ENCODE results near the gene PRR18. TPM values are rescaled to one million over a fixed set of nuclear protein-coding genes. Genes with fewer than 3 reads are reported as not detected.

The PRR18 gene
- total and polyA plus RNA-seq, 2 of the 13 experiments (the other 11 are each of a cell fraction or from before 2014, with no cell fraction given) = 0.04 TPM

DNA sequence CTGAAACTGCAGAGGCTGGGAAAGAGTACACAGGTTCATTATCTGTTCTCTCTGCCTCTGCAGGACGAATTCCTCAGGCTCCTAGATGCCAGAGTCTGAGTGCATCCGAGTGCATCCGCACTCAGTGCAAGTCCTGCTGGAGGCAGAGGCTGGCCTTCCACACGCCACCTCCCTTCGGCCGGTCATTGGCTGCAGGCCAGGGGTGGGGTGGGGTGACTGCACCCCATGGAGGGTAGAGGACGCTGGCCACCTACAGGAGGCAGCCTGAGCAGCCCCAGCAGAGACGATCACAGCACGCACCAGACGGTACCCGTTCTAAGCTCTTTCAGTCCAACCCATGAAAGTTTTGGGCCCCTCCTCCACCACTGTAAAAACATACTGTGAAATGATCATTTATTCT, 22.4 kb upstream of the PRR18 start (continued):
- TF ChIP-seq NRL (CRISPR knock-in tag; IDR thresholded peaks at IDR 0.05; ENCODE audit: borderline replicate concordance) (0 out of 2 replicates have a peak, but pooled peaks have one; percentile 72), ZNF3 (CRISPR knock-in tag; IDR thresholded peaks at IDR 0.05) (no peak), FIP1L1 (IDR thresholded peaks at IDR 0.05; ENCODE audit: borderline replicate concordance, insufficient read depth, low read depth, low read length) (no peak), ZNF234 (CRISPR knock-in tag; conservative IDR thresholded peaks at IDR 0.05) (no peak), ZNF552 (CRISPR knock-in tag; IDR thresholded peaks at IDR 0.05; ENCODE audit: borderline replicate concordance) (no peak), ZNF350 (CRISPR knock-in tag; IDR thresholded peaks at IDR 0.05; ENCODE audit: borderline replicate concordance, low read depth) (peak; percentile 82), NR2F6 (IDR thresholded peaks at IDR 0.05) (no peak), NR2F6 (CRISPR knock-in tag; IDR thresholded peaks at IDR 0.05) (peak; percentile 54; the same call in 1 of the 2 replicates), ZNF619 (CRISPR knock-in tag; IDR thresholded peaks at IDR 0.05) (peak; percentile 84; the same call in 1 of the 2 replicates), NR2F1 (CRISPR knock-in tag; IDR thresholded peaks at IDR 0.05) (peak in 1 of 2 experiments; percentile 28; a peak in 1 of 4 replicates), MEF2D (CRISPR knock-in tag; IDR thresholded peaks at IDR 0.05) (no peak; the same call in 1 of the 2 replicates), AGO1 (IDR thresholded peaks at IDR 0.05; ENCODE audit: low read depth, low read length, poor library complexity, severe bottlenecking) (peak; percentile 49), GPN1 (CRISPR knock-in tag; IDR thresholded peaks at IDR 0.05; ENCODE audit: borderline replicate concordance) (no peak), GATAD1 (CRISPR knock-in tag; IDR thresholded peaks at IDR 0.05) (peak; percentile 40; the same call in 1 of the 2 replicates), AHR (CRISPR knock-in tag; IDR thresholded peaks at IDR 0.05) (peak; percentile 38; the same call in 1 of the 2 replicates), ZNF816 (CRISPR knock-in tag; IDR thresholded peaks at IDR 0.05; ENCODE audit: borderline replicate concordance) (no peak), ISX (CRISPR knock-in tag; conservative IDR thresholded peaks at IDR 0.05) (no peak), ZNF569 (CRISPR knock-in tag; IDR thresholded peaks at IDR 0.05; ENCODE audit: borderline replicate concordance) (no peak), ZKSCAN1 (IDR thresholded peaks at IDR 0.05; ENCODE audit: low read length) (no peak), RAD51 (IDR thresholded peaks at IDR 0.05; ENCODE audit: borderline replicate concordance) (no peak), WIZ (CRISPR knock-in tag; IDR thresholded peaks at IDR 0.05) (no peak), ZNF138 (CRISPR knock-in tag; IDR thresholded peaks at IDR 0.05; ENCODE audit: low read depth) (no peak), PHF5A (CRISPR knock-in tag; IDR thresholded peaks at IDR 0.05; ENCODE audit: low read depth, unreplicated experiment) (peak; percentile 69)
- TF ChIP-seq, protein P1, sequence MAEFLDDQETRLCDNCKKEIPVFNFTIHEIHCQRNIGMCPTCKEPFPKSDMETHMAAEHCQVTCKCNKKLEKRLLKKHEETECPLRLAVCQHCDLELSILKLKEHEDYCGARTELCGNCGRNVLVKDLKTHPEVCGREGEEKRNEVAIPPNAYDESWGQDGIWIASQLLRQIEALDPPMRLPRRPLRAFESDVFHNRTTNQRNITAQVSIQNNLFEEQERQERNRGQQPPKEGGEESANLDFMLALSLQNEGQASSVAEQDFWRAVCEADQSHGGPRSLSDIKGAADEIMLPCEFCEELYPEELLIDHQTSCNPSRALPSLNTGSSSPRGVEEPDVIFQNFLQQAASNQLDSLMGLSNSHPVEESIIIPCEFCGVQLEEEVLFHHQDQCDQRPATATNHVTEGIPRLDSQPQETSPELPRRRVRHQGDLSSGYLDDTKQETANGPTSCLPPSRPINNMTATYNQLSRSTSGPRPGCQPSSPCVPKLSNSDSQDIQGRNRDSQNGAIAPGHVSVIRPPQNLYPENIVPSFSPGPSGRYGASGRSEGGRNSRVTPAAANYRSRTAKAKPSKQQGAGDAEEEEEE (CRISPR knock-in tag; IDR thresholded peaks at IDR 0.05; ENCODE audit: borderline replicate concordance) = no peak
- TF ChIP-seq, protein P2, sequence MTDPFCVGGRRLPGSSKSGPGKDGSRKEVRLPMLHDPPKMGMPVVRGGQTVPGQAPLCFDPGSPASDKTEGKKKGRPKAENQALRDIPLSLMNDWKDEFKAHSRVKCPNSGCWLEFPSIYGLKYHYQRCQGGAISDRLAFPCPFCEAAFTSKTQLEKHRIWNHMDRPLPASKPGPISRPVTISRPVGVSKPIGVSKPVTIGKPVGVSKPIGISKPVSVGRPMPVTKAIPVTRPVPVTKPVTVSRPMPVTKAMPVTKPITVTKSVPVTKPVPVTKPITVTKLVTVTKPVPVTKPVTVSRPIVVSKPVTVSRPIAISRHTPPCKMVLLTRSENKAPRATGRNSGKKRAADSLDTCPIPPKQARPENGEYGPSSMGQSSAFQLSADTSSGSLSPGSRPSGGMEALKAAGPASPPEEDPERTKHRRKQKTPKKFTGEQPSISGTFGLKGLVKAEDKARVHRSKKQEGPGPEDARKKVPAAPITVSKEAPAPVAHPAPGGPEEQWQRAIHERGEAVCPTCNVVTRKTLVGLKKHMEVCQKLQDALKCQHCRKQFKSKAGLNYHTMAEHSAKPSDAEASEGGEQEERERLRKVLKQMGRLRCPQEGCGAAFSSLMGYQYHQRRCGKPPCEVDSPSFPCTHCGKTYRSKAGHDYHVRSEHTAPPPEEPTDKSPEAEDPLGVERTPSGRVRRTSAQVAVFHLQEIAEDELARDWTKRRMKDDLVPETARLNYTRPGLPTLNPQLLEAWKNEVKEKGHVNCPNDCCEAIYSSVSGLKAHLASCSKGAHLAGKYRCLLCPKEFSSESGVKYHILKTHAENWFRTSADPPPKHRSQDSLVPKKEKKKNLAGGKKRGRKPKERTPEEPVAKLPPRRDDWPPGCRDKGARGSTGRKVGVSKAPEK (CRISPR knock-in tag; IDR thresholded peaks at IDR 0.05; ENCODE audit: borderline replicate concordance) = no peak
- TF ChIP-seq, protein P3, sequence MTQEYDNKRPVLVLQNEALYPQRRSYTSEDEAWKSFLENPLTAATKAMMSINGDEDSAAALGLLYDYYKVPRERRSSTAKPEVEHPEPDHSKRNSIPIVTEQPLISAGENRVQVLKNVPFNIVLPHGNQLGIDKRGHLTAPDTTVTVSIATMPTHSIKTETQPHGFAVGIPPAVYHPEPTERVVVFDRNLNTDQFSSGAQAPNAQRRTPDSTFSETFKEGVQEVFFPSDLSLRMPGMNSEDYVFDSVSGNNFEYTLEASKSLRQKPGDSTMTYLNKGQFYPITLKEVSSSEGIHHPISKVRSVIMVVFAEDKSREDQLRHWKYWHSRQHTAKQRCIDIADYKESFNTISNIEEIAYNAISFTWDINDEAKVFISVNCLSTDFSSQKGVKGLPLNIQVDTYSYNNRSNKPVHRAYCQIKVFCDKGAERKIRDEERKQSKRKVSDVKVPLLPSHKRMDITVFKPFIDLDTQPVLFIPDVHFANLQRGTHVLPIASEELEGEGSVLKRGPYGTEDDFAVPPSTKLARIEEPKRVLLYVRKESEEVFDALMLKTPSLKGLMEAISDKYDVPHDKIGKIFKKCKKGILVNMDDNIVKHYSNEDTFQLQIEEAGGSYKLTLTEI (CRISPR knock-in tag; conservative IDR thresholded peaks at IDR 0.05) = no peak

All from HepG2 (cell line).